H1 (cell line): ENCODE data around the gene ADAMTS17. TPM values are rescaled to one million over a fixed set of nuclear protein-coding genes. Genes with fewer than 3 reads are reported as not detected.

ENCODE experiments used
- CTCF ChIA-PET: fragments of 300-600 bp; sonication (Branson Sonifier 250); formaldehyde crosslinking; loops from one replicate; lab custom pipeline; 2021; ENCODE audit not compliant: partially characterized antibody; lab: Charles Lee
- POLR2A ChIA-PET: fragments of 300-600 bp; sonication (Branson Sonifier 250); formaldehyde crosslinking; loops from one replicate; lab custom pipeline; 2021; ENCODE audit warnings: inconsistent platforms; ENCODE audit not compliant: partially characterized antibody; lab: Charles Lee
- DNase-seq, 2 experiments: peaks; one replicate each; pipeline versions ENCODE4 v3.0.0 to v3.0.0-alpha.2; 2010 to 2022; ENCODE audit warnings: low spot score in 2 of 2, low read depth in 1 of 2, mixed read lengths in 1 of 2
- FAIRE-seq: peaks from 2 replicates; lab custom pipeline; 2011; peaks lifted over from hg19 to GRCh38; lab: Jason Lieb, UNC
- H2AFZ ChIP-seq: 2 replicates; pipeline ENCODE4 v1.8.1; 2012; ENCODE audit warnings: low read length, inconsistent platforms
- H2AK5ac ChIP-seq: 2 replicates; pipeline ENCODE4 v1.6.1; 2013; ENCODE audit warnings: low read depth, low read length
- H2BK120ac ChIP-seq: replicated peaks from 2 replicates; pipeline ENCODE3; 2013; ENCODE audit warnings: low read depth, low read length, inconsistent platforms
- H2BK12ac ChIP-seq: 2 replicates; pipeline ENCODE4 v1.6.1; 2013; ENCODE audit warnings: low read depth, low read length
- H2BK15ac ChIP-seq: 2 replicates; pipeline ENCODE4 v1.6.1; 2013; ENCODE audit warnings: low read length
- H2BK20ac ChIP-seq: 2 replicates; pipeline ENCODE4 v1.6.1; 2013; ENCODE audit warnings: low read length
- H2BK5ac ChIP-seq: 2 replicates; pipeline ENCODE4 v1.6.1; 2013; ENCODE audit warnings: low read depth, low read length
- H3K14ac ChIP-seq: 2 replicates; pipeline ENCODE4 v1.6.1; 2013; ENCODE audit warnings: inconsistent platforms; ENCODE audit not compliant: insufficient read length
- H3K18ac ChIP-seq: 2 replicates; pipeline ENCODE4 v1.6.1; 2013; ENCODE audit warnings: low read length; ENCODE audit errors: extremely low read depth
- H3K23ac ChIP-seq: 2 replicates; pipeline ENCODE4 v1.6.1; 2013; ENCODE audit warnings: inconsistent platforms; ENCODE audit not compliant: insufficient read length
- H3K23me2 ChIP-seq: 2 replicates; pipeline ENCODE4 v1.6.1; 2013; ENCODE audit warnings: low read depth, low read length
- H3K27ac ChIP-seq: 2 replicates; pipeline ENCODE4 v1.6.1; 2011; ENCODE audit warnings: low read depth, low read length, inconsistent platforms
- H3K27me3 ChIP-seq, 4 experiments: replicated peaks in 1 of 4; 1 replicate in 1 of 4; 2 replicates in 3 of 4; pipeline versions ENCODE4 v1.6.1 to v1.8.1; 2011 to 2013; ENCODE audit warnings: low read length in 3 of 4, mild to moderate bottlenecking in 3 of 4, inconsistent platforms in 2 of 4, mixed read lengths in 2 of 4, moderate library complexity in 1 of 4; ENCODE audit not compliant: control insufficient read depth in 3 of 4, insufficient read depth in 3 of 4; ENCODE audit errors: extremely low read depth in 1 of 4
- H3K36me3 ChIP-seq, 4 experiments: 2 replicates each; pipeline versions ENCODE4 v1.6.1 to v1.8.1; 2011 to 2013; ENCODE audit warnings: mild to moderate bottlenecking in 4 of 4, low read length in 3 of 4, moderate library complexity in 2 of 4, control low read depth in 1 of 4, inconsistent platforms in 1 of 4; ENCODE audit not compliant: insufficient read depth in 4 of 4, control insufficient read depth in 2 of 4
- H3K4ac ChIP-seq: replicated peaks from 2 replicates; pipeline ENCODE3; 2013; ENCODE audit warnings: low read length, low read depth, mixed read lengths, inconsistent platforms; ENCODE audit not compliant: insufficient read length
- H3K4me1 ChIP-seq, 4 experiments: replicated peaks in 1 of 4; 1 replicate in 1 of 4; 2 replicates in 3 of 4; pipeline versions ENCODE4 v1.6.1 to v1.8.1; 2011 to 2013; ENCODE audit warnings: low read length in 3 of 4, inconsistent platforms in 2 of 4, mixed read lengths in 1 of 4; ENCODE audit not compliant: insufficient read depth in 4 of 4, control insufficient read depth in 3 of 4
- H3K4me2 ChIP-seq, 2 experiments: 2 replicates each; pipeline versions ENCODE4 v1.6.1 to v1.8.1; 2011 to 2013; ENCODE audit warnings: low read depth in 2 of 2, low read length in 2 of 2, control low read depth in 1 of 2, inconsistent platforms in 1 of 2, mild to moderate bottlenecking in 1 of 2; ENCODE audit not compliant: insufficient read depth in 1 of 2
- H3K4me3 ChIP-seq, 4 experiments: fragments of 200-600, 300-600 bp in 1 of 4; sonication (generic), shearing (Covaris generic), sonication (Bioruptor Twin) in 1 of 4; 2 replicates each; pipeline versions ENCODE4 v1.5.1 to v1.8.1; 2011 to 2016; ENCODE audit warnings: low read length in 4 of 4, low read depth in 3 of 4, control low read depth in 2 of 4, inconsistent platforms in 2 of 4, mild to moderate bottlenecking in 2 of 4, mixed read lengths in 1 of 4, moderate library complexity in 1 of 4; ENCODE audit not compliant: insufficient read depth in 2 of 4; ENCODE audit errors: extremely low read depth in 1 of 4
- H3K56ac ChIP-seq: replicated peaks from 2 replicates; pipeline ENCODE3; 2013; ENCODE audit warnings: low read depth, mild to moderate bottlenecking, mixed read lengths, low read length, inconsistent platforms; ENCODE audit not compliant: insufficient read length
- H3K79me1 ChIP-seq: 2 replicates; pipeline ENCODE4 v1.6.1; 2013; ENCODE audit warnings: low read depth, low read length, control low read depth
- H3K79me2 ChIP-seq, 2 experiments: 2 replicates each; pipeline versions ENCODE4 v1.6.1 to v1.8.1; 2012 to 2013; ENCODE audit warnings: low read length in 2 of 2, mild to moderate bottlenecking in 2 of 2, inconsistent platforms in 1 of 2; ENCODE audit not compliant: insufficient read depth in 2 of 2, control insufficient read depth in 1 of 2
- H3K9ac ChIP-seq, 4 experiments: replicated peaks in 1 of 4; 1 replicate in 1 of 4; 2 replicates in 3 of 4; pipeline versions ENCODE4 v1.6.1 to v1.8.1; 2011 to 2013; ENCODE audit warnings: low read depth in 3 of 4, low read length in 3 of 4, control low read depth in 2 of 4, mild to moderate bottlenecking in 2 of 4, moderate library complexity in 2 of 4, inconsistent platforms in 1 of 4; ENCODE audit errors: extremely low read depth in 1 of 4
- H3K9me3 ChIP-seq, 2 experiments: 2 replicates each; pipeline versions ENCODE4 v1.6.1 to v1.8.1; 2012 to 2013; ENCODE audit warnings: mild to moderate bottlenecking in 2 of 2, moderate library complexity in 2 of 2, control low read depth in 1 of 2, inconsistent platforms in 1 of 2, low read depth in 1 of 2, low read length in 1 of 2, mixed read lengths in 1 of 2; ENCODE audit not compliant: insufficient read depth in 2 of 2
- H4K20me1 ChIP-seq, 2 experiments: replicated peaks in 1 of 2; 2 replicates each; pipeline versions ENCODE3 to v1.8.1; 2011 to 2013; ENCODE audit warnings: inconsistent platforms in 2 of 2, low read length in 2 of 2, mild to moderate bottlenecking in 1 of 2; ENCODE audit not compliant: insufficient read depth in 2 of 2, control insufficient read depth in 1 of 2
- H4K5ac ChIP-seq: 2 replicates; pipeline ENCODE4 v1.6.1; 2013; ENCODE audit warnings: low read length, low read depth, mixed read lengths, inconsistent platforms; ENCODE audit not compliant: insufficient read length
- H4K8ac ChIP-seq: 2 replicates; pipeline ENCODE4 v1.8.0; 2013; ENCODE audit warnings: mild to moderate bottlenecking, moderate library complexity, low read length, inconsistent platforms; ENCODE audit not compliant: insufficient read depth; ENCODE audit errors: extremely low read depth
- H4K91ac ChIP-seq: replicated peaks from 2 replicates; pipeline ENCODE3; 2013; ENCODE audit warnings: low read length, mixed read lengths, inconsistent platforms; ENCODE audit not compliant: insufficient read length
- CTCF ChIP-seq, 3 experiments: IDR thresholded peaks; 1 replicate in 2 of 3; 2 replicates in 1 of 3; pipeline versions ENCODE4 v1.5.1 to v1.6.1; 2011; ENCODE audit warnings: low read length in 3 of 3, mild to moderate bottlenecking in 3 of 3, inconsistent platforms in 2 of 3, low read depth in 1 of 3, moderate library complexity in 1 of 3; ENCODE audit not compliant: insufficient read depth in 1 of 3; ENCODE audit errors: control extremely low read depth in 1 of 3
- WGBS, 2 experiments: shearing (Covaris generic) in 1 of 2; methylation state at CpG; one replicate each; pipeline versions ENCODE4 v1.1.6 to v1.1.7; 2013 to 2015; ENCODE audit warnings: low lambda C conversion rate in 2 of 2, mixed read lengths in 2 of 2, inconsistent platforms in 1 of 2, low coverage in 1 of 2, missing lambda C conversion rate in 1 of 2; ENCODE audit not compliant: insufficient replicate concordance in 2 of 2, insufficient coverage in 1 of 2, insufficient read length in 1 of 2; ENCODE audit errors: extremely low coverage in 1 of 2, missing lambda C conversion rate in 1 of 2; 5-methylcytosine and 5-hydroxymethylcytosine counted together
- polyA plus RNA-seq, 7 experiments: library from polyadenylated mRNA; depleted of rRNA in 3 of 7; stranded (reverse) in 5 of 7; unstranded in 2 of 7; fragments of >200 nt in 5 of 7; fragments of 200-250 nt in 2 of 7; gene quantifications; 1 replicate in 5 of 7; 2 replicates in 1 of 7; 4 replicates in 1 of 7; pipeline versions ENCODE4 v1.2.1 to v1.2.3, GENCODE V29; 2011 to 2013; ENCODE audit warnings: missing spikeins in 2 of 7, mixed read lengths in 2 of 7
- total RNA-seq: library from RNA; stranded (reverse); fragmentation: NEBNext Ultra II Directional; extraction: Animal tissue kit (Norgen Biotek cat#: 25700); gene quantifications from 2 replicates; pipeline ENCODE4 v1.2.1, GENCODE V29; 2021

ADAMTS17 gene
- total and polyA plus RNA-seq, 2 of the 8 experiments (the other 6 are each of a cell fraction or from before 2014, with no cell fraction given): 0.51 to 1.7 TPM

- DNase-seq (no peak), FAIRE-seq (no peak)
- no peak overlapping the region for H3K4me3 ChIP-seq
- peaks cover 0 to 1% of the 10 kb centered on the region in 2 experiments for H4K20me1 ChIP-seq
- peaks cover 5% of the 10 kb centered on the region; the same call in 1 of the 2 replicates for H3K23me2 ChIP-seq
- no peak overlapping the region for H2BK15ac ChIP-seq
- no peak overlapping the region for H3K18ac ChIP-seq
- no peaks in the 10 kb centered on the region for H3K79me2 ChIP-seq
- no peak overlapping the region for H3K9ac ChIP-seq
- H4K91ac ChIP-seq: no peak overlapping the region
- H3K23ac ChIP-seq: no peak overlapping the region
- CTCF ChIA-PET: interaction anchor here (0.6 to 11.5 kb wide), 55 partner anchors 8 to 541 kb away, joined by 3 to 112 read pairs (median 5); partner anchors contain the start of gene ALDH1A3
- H3K4ac ChIP-seq: no peak overlapping the region
- H2AK5ac ChIP-seq: no peak overlapping the region
- no peaks in the 10 kb centered on the region for H3K79me1 ChIP-seq
- POLR2A ChIA-PET: interaction anchor here (1.4 to 3.7 kb wide), 2 partner anchors 11 to 409 kb away, joined by 9 to 12 read pairs; no protein-coding TSS in a partner anchor
- no peaks in the 10 kb centered on the region; a peak in 2 of 8 replicates for H3K36me3 ChIP-seq
- 82% methylated on average over 10 of the region's 10 CpGs; no CpG with 5 or more reads in 1 of the 2 experiments for WGBS, 2 experiments
- peaks cover 16 to 31% (median 25%) of the 10 kb centered on the region in 4 experiments for H3K27me3 ChIP-seq
- no peaks in the 10 kb centered on the region for H3K9me3 ChIP-seq
- no peak overlapping the region for H2BK20ac ChIP-seq
- H2BK5ac ChIP-seq: no peak overlapping the region
- H4K5ac ChIP-seq: no peak overlapping the region
- H3K27ac ChIP-seq: no peak overlapping the region
- H2AFZ ChIP-seq: no peak overlapping the region
- 0 out of 4 replicates have a peak overlapping the region, but pooled peaks of 1 of the 2 experiments have one; percentile 5 for H3K4me2 ChIP-seq
- no peak overlapping the region for H3K56ac ChIP-seq
- no peak overlapping the region for H4K8ac ChIP-seq
- H2BK120ac ChIP-seq: no peak overlapping the region
- H3K14ac ChIP-seq: no peak overlapping the region
- H3K4me1 ChIP-seq: peaks cover 4 to 9% (median 5%) of the 10 kb centered on the region in 4 experiments
- H2BK12ac ChIP-seq: no peak overlapping the region
- no peak for TF ChIP-seq CTCF (IDR thresholded peaks at IDR 0.05; ENCODE audit: control extremely low read depth in 1 of 3, insufficient read depth in 1 of 3, low read depth in 1 of 3, low read length in 3 of 3)
These were observed 3.5 kb downstream of the ADAMTS17 start for GRCh38 chr15:100338247-100338646.
